Heart left ventricle (tissue), 16 donors: ENCODE measurements around the gene PGGHG. TPM values are rescaled to one million over a fixed set of nuclear protein-coding genes. Genes with fewer than 3 reads are reported as not detected.

Source experiments
- ATAC-seq, 4 donors: fragments of 200-7000 bp; cut with Tn5 transposase; one replicate each; pipeline ENCODE4 v1.9.1; 2020 to 2022; ENCODE audit warnings: moderate library complexity in 4 of 4, mild to moderate bottlenecking in 3 of 4, moderate number of reproducible peaks in 1 of 4
- DNase-seq, 5 donors: peaks; one replicate each; pipeline ENCODE4 v3.0.0-alpha.2; 2020
- H3K27ac ChIP-seq, 12 donors: fragments of 200-600 bp; sonication (generic) in 4 of 12; one replicate each; pipeline versions ENCODE4 v1.5.0 to v1.8.0; 2016 to 2022; ENCODE audit warnings: mild to moderate bottlenecking in 2 of 12
- H3K27me3 ChIP-seq, 9 donors: fragments of 200-600 bp; sonication (generic) in 2 of 9; one replicate each; pipeline versions ENCODE4 v1.5.1 to v1.8.0; 2016 to 2022; ENCODE audit warnings: mild to moderate bottlenecking in 3 of 9
- H3K36me3 ChIP-seq, 9 donors: fragments of 200-600 bp; sonication (generic) in 2 of 9; one replicate each; pipeline versions ENCODE4 v1.5.0 to v1.8.0; 2018 to 2022; ENCODE audit warnings: mild to moderate bottlenecking in 2 of 9
- H3K4me1 ChIP-seq, 12 donors: fragments of 200-600 bp; sonication (generic) in 4 of 12; one replicate each; pipeline versions ENCODE4 v1.5.0 to v1.8.0; 2016 to 2022; ENCODE audit warnings: mild to moderate bottlenecking in 3 of 12
- H3K4me3 ChIP-seq, 12 donors: fragments of 200-600 bp; sonication (generic) in 4 of 12; one replicate each; pipeline versions ENCODE4 v1.5.0 to v1.8.0; 2017 to 2022; ENCODE audit warnings: mild to moderate bottlenecking in 9 of 12, moderate library complexity in 4 of 12
- H3K9me3 ChIP-seq, 12 donors: fragments of 200-600 bp; sonication (generic) in 4 of 12; one replicate each; pipeline versions ENCODE4 v1.5.0 to v1.8.0; 2016 to 2022; ENCODE audit warnings: mild to moderate bottlenecking in 1 of 12
- CTCF ChIP-seq, 12 donors: fragments of 200-600 bp; sonication (generic) in 4 of 12; IDR thresholded peaks; one replicate each; pipeline versions ENCODE4 v1.5.0 to v1.8.0; 2018 to 2022; ENCODE audit warnings: antibody characterized with exemption in 12 of 12, mild to moderate bottlenecking in 5 of 12
- POLR2A ChIP-seq, 2 donors: fragments of 450-650 bp; IDR thresholded peaks; one replicate each; pipeline ENCODE4 v1.6.1; 2017; ENCODE audit warnings: antibody characterized with exemption in 2 of 2, mild to moderate bottlenecking in 2 of 2, moderate library complexity in 2 of 2
- WGBS, 4 donors: extraction: QIAGEN DNeasy Blood & Tissue Kit in 2 of 4; methylation state at CpG; one replicate each; pipeline versions ENCODE4 v1.1.5 to v1.1.7; 2013 to 2018; 5-methylcytosine and 5-hydroxymethylcytosine counted together
- intact Hi-C, 10 donors: fragments of 100-400 bp; cut with DNase I; formaldehyde crosslinking; loops; one replicate each; pipeline versions ENCODE4 v1.11.1 to v1.14.2; 2022
- polyA plus RNA-seq, 2 donors: library from polyadenylated mRNA; stranded (reverse); fragments of 200-250 nt; gene quantifications; one replicate each; pipeline ENCODE4 v1.2.3, GENCODE V29; 2013
- total RNA-seq, 9 donors: library from RNA; depleted of rRNA in 2 of 9; stranded (reverse); fragments of >200 nt in 2 of 9; fragmentation: NEBNext Ultra II Directional in 3 of 9; extraction: Animal tissue kit (Norgen Biotek cat#: 25700) in 3 of 9; gene quantifications; one replicate each; pipeline versions ENCODE4 v1.1.0 to v1.2.4, GENCODE V29; 2016 to 2023
- donor health status: ischemic (EF 13 %, LVEDD 7.1; RV severe dilation, severe dysfunction).
- donor health status: healthy with polysubstance abuse.
- donor health status: DM: no; HTN: yes; CAD: no.
- donor health status: DM: no; HTN: no; CAD: no.
- donor health status: ischemic (EF 25% LVEDD 6.9; RV normal size, moderate dysfunction).
- donor health status: ischemic (EF 25% LVEDD 5.7; RV mildly dilated, moderate dysfunction).
- donor health status: healthy.
- donor health status: DM: yes; HTN: yes; CAD: no.
- donor health status: ischemic (EF 35%, LVEDD 5.7; RV mildly dilated, moderate dysfunction).
- donor health status: nonischemic (EF 11% LVEDD 7.7; RV severe dilation, severe dysfunction).
- donor health status: DM: yes; HTN: yes; CAD: no.
- donor health status: PGD.
- donor health status: ischemic (EF 29% LVEDD 5.4; RV normal size, mild dysfunction).
- donor health status: nonischemic (EF 23%, LVEDD 6.1; RV moderate dilation, normal function).

Gene PGGHG
- total and polyA plus RNA-seq, 11 donors = 4.5 to 15.7 (median 6.4) TPM

GRCh38 chr11:271319-271715 is 17.6 kb upstream of the PGGHG start:
- peak in 1 of 5 donors; percentile 38 for DNase-seq
- WGBS, 4 donors = 71 to 86% (median 84%) methylated on average over 7 to 8 of the region's 8 CpGs
- no peak for ATAC-seq
- Histone ChIP-seq H3K9me3 (peaks cover 0 to 3% (median 0%) of the 10 kb centered on the region in 12 donors), H3K4me1 (peaks cover 0 to 30% (median 0%) of the 10 kb centered on the region in 12 donors), H3K27ac (no peak overlapping the region), H3K36me3 (no peaks in the 10 kb centered on the region), H3K27me3 (peaks cover 0 to 21% (median 0%) of the 10 kb centered on the region in 9 donors), H3K4me3 (no peak overlapping the region)
- intact Hi-C loops = loop anchor here in 1 of 10 donors (10.0 kb wide), 1 partner anchor 103 kb away; no protein-coding TSS in a partner anchor
- TF ChIP-seq CTCF (IDR thresholded peaks at IDR 0.05) = no peak
- no peak for TF ChIP-seq POLR2A (IDR thresholded peaks at IDR 0.05)

GRCh38 chr11:272195-272930 is 16.6 kb upstream of the PGGHG start:
- DNase-seq (no peak), ATAC-seq (no peak)
- 81 to 88% (median 85%) methylated on average over 22 of the region's 22 CpGs for WGBS, 4 donors
- TF ChIP-seq CTCF (IDR thresholded peaks at IDR 0.05) = no peak
- peaks cover 0 to 30% (median 0%) of the 10 kb centered on the region in 12 donors for H3K4me1 ChIP-seq
- intact Hi-C loops = loop anchor here in 1 of 10 donors (10.0 kb wide), 1 partner anchor 102 kb away; no protein-coding TSS in a partner anchor
- H3K4me3 ChIP-seq = no peak overlapping the region
- H3K27ac ChIP-seq = no peak overlapping the region
- no peaks in the 10 kb centered on the region for H3K36me3 ChIP-seq
- H3K27me3 ChIP-seq = peaks cover 0 to 30% (median 0%) of the 10 kb centered on the region in 9 donors
- peaks cover 0 to 3% (median 0%) of the 10 kb centered on the region in 12 donors for H3K9me3 ChIP-seq

GRCh38 chr11:272931-273198 is 16.1 kb upstream of the PGGHG start:
- Histone ChIP-seq H3K27me3 (peaks cover 0 to 35% (median 2%) of the 10 kb centered on the region in 9 donors), H3K4me3 (no peak overlapping the region), H3K4me1 (peaks cover 0 to 28% (median 0%) of the 10 kb centered on the region in 12 donors), H3K9me3 (peaks cover 0 to 3% (median 0%) of the 10 kb centered on the region in 12 donors), H3K36me3 (no peaks in the 10 kb centered on the region), H3K27ac (no peak overlapping the region)
- 78 to 88% (median 83%) methylated on average over 6 of the region's 6 CpGs for WGBS, 4 donors
- ATAC-seq (no peak), DNase-seq (no peak)
- intact Hi-C loops = loop anchor here in 1 of 10 donors (10.0 kb wide), 1 partner anchor 102 kb away; no protein-coding TSS in a partner anchor
- no peak for TF ChIP-seq POLR2A (IDR thresholded peaks at IDR 0.05)
- no peak for TF ChIP-seq CTCF (IDR thresholded peaks at IDR 0.05)

- TF ChIP-seq CTCF (IDR thresholded peaks at IDR 0.05) = no peak
- no peak for TF ChIP-seq POLR2A (IDR thresholded peaks at IDR 0.05)
- DNase-seq (no peak), ATAC-seq (no peak)
- no peaks in the 10 kb centered on the region for H3K36me3 ChIP-seq
- intact Hi-C loops = loop anchor here in 1 of 10 donors (10.0 kb wide), 1 partner anchor 99 kb away; no protein-coding TSS in a partner anchor
- H3K27me3 ChIP-seq = peaks cover 23 to 56% (median 35%) of the 10 kb centered on the region in 9 donors
- H3K9me3 ChIP-seq = peaks cover 0 to 3% (median 0%) of the 10 kb centered on the region in 12 donors
- peaks cover 0 to 25% (median 15%) of the 10 kb centered on the region in 12 donors for H3K4me1 ChIP-seq
- no peak overlapping the region for H3K4me3 ChIP-seq
- H3K27ac ChIP-seq = no peak overlapping the region
Measured at GRCh38 chr11:276219-276618, 12.7 kb upstream of the PGGHG start.
